ENCODE measurements around the gene ACOX3.
"Not testable (repeated sequence)": the region's sequence is repeated elsewhere in the genome, so short reads cannot be mapped to it uniquely, and the experiment has no call there.

ACOX3 gene

GRCh38 chr4:8428288-8429097, 12.0 kb downstream of the ACOX3 start:
- DNase-seq, result peak; percentile 89

GRCh38 chr4:8427761-8428287, 12.7 kb downstream of the ACOX3 start:
- no peak for DNase-seq

- no peak for DNase-seq
Observed at GRCh38 chr4:8427262-8427661, 13.3 kb downstream of the ACOX3 start.

GRCh38 chr4:8422786-8423185, 17.7 kb downstream of the ACOX3 start:
- DNase-seq, result no peak

- DNase-seq, result no peak
Observed at GRCh38 chr4:8422327-8422726, 18.2 kb downstream of the ACOX3 start.

GRCh38 chr4:8420151-8420550, 20.4 kb downstream of the ACOX3 start:
- DNase-seq, result not testable (repeated sequence)

GRCh38 chr4:8419222-8420041, 21.1 kb downstream of the ACOX3 start:
- no peak for DNase-seq

- DNase-seq, result no peak
Observed at GRCh38 chr4:8417071-8417614, 23.4 kb downstream of the ACOX3 start.

- no peak for DNase-seq
Observed at GRCh38 chr4:8414377-8414776, 26.1 kb downstream of the ACOX3 start.

- no peak for DNase-seq
Observed at GRCh38 chr4:8412288-8412687, 28.2 kb downstream of the ACOX3 start.

GRCh38 chr4:8411351-8412180, 29.0 kb downstream of the ACOX3 start:
- DNase-seq, result no peak

GRCh38 chr4:8410641-8411271, 29.8 kb downstream of the ACOX3 start:
- DNase-seq, result no peak

GRCh38 chr4:8410066-8410625, 30.4 kb downstream of the ACOX3 start:
- DNase-seq, result no peak

GRCh38 chr4:8409264-8410065, 31.1 kb downstream of the ACOX3 start:
- peak; percentile 61 for DNase-seq

- DNase-seq, result no peak
Observed at GRCh38 chr4:8407756-8408155, 32.8 kb downstream of the ACOX3 start.

- DNase-seq, result no peak
Observed at GRCh38 chr4:8407316-8407715, 33.2 kb downstream of the ACOX3 start.

GRCh38 chr4:8406887-8407286, 33.6 kb downstream of the ACOX3 start:
- not testable (repeated sequence) for DNase-seq

GRCh38 chr4:8405516-8405875, 35.0 kb downstream of the ACOX3 start:
- no peak for DNase-seq

GRCh38 chr4:8404791-8405515, 35.6 kb downstream of the ACOX3 start:
- DNase-seq, result no peak

- DNase-seq, result no peak
Observed at GRCh38 chr4:8403976-8404375, 36.5 kb downstream of the ACOX3 start.

Data from activated gamma-delta T cell treated with Interleukin-2 at 50 U/mL for 16 hours (primary cell).